SK-N-SH (cell line): ENCODE data around the gene CKM. TPM values are rescaled to one million over a fixed set of nuclear protein-coding genes. Genes with fewer than 3 reads are reported as not detected.
"Not testable (repeated sequence)": the region's sequence is repeated elsewhere in the genome, so short reads cannot be mapped to it uniquely, and the experiment has no call there.

Experiments used
- CTCF ChIA-PET: fragments of 300-600, 350-600 bp; formaldehyde crosslinking; extraction: SDS; loops from one replicate; lab custom pipeline; 2021; lab: Yijun Ruan, JAX
- POLR2A ChIA-PET: fragments of 350-600 bp; sonication (Branson Sonifier 250); formaldehyde crosslinking; extraction: SDS; loops from one replicate; lab custom pipeline; 2020; ENCODE audit warnings: antibody characterized with exemption, inconsistent platforms; lab: Yijun Ruan, JAX
- DNase-seq: peaks from one replicate; pipeline ENCODE4 v3.0.0; 2012
- H2AFZ ChIP-seq: fragments of 200-600 bp; sonication (generic); 2 replicates; pipeline ENCODE4 v1.8.1; 2016; ENCODE audit warnings: antibody characterized with exemption, mild to moderate bottlenecking, low read depth
- H3F3A ChIP-seq: fragments of 200-600 bp; sonication (generic); replicated peaks from 2 replicates; pipeline ENCODE3; 2016; ENCODE audit warnings: antibody characterized with exemption, mild to moderate bottlenecking; ENCODE audit not compliant: insufficient read depth
- H3K27ac ChIP-seq, 2 experiments: fragments of 200-500 bp in 1 of 2; fragments of 200-600 bp in 1 of 2; sonication (Bioruptor generic) in 1 of 2; sonication (generic), shearing (Covaris generic) in 1 of 2; 2 replicates each; pipeline versions ENCODE4 v1.5.1 to v1.6.1; 2014 to 2016; ENCODE audit warnings: low read depth in 2 of 2, inconsistent platforms in 1 of 2, low read length in 1 of 2, mild to moderate bottlenecking in 1 of 2, mixed read lengths in 1 of 2
- H3K27me3 ChIP-seq: fragments of 200-600 bp; sonication (generic), shearing (Covaris generic); 2 replicates; pipeline ENCODE4 v1.6.1; 2016; ENCODE audit warnings: mixed run types; ENCODE audit not compliant: insufficient read depth
- H3K36me3 ChIP-seq, 2 experiments: fragments of 200-500 bp in 1 of 2; fragments of 200-600 bp in 1 of 2; sonication (Bioruptor generic) in 1 of 2; sonication (generic) in 1 of 2; replicated peaks in 1 of 2; 2 replicates each; pipeline versions ENCODE3 to v1.5.1; 2014 to 2016; ENCODE audit warnings: low read length in 1 of 2, mild to moderate bottlenecking in 1 of 2; ENCODE audit not compliant: insufficient read depth in 2 of 2, control insufficient read depth in 1 of 2
- H3K4me1 ChIP-seq, 2 experiments: fragments of 200-500 bp in 1 of 2; fragments of 200-600 bp in 1 of 2; sonication (Bioruptor generic) in 1 of 2; sonication (generic), shearing (Covaris generic) in 1 of 2; 2 replicates each; pipeline versions ENCODE4 v1.5.1 to v1.6.1; 2014 to 2016; ENCODE audit warnings: low read depth in 1 of 2, low read length in 1 of 2, mixed run types in 1 of 2; ENCODE audit not compliant: insufficient read depth in 2 of 2, control insufficient read depth in 1 of 2
- H3K4me2 ChIP-seq: fragments of 200-600 bp; sonication (generic), shearing (Covaris generic); 2 replicates; pipeline ENCODE4 v1.6.1; 2017; ENCODE audit warnings: mixed run types
- H3K4me3 ChIP-seq, 2 experiments: fragments of 200-500 bp in 1 of 2; fragments of 200-600 bp in 1 of 2; sonication (Bioruptor generic) in 1 of 2; sonication (generic), shearing (Covaris generic) in 1 of 2; 2 replicates each; pipeline versions ENCODE4 v1.5.1 to v1.8.1; 2014 to 2016; ENCODE audit warnings: low read depth in 2 of 2, inconsistent platforms in 1 of 2, low read length in 1 of 2, mild to moderate bottlenecking in 1 of 2, mixed read lengths in 1 of 2, moderate library complexity in 1 of 2
- H3K79me2 ChIP-seq: fragments of 200-600 bp; sonication (generic); 2 replicates; pipeline ENCODE4 v1.8.1; 2017; ENCODE audit warnings: mild to moderate bottlenecking; ENCODE audit not compliant: insufficient read depth
- H3K9ac ChIP-seq: fragments of 200-600 bp; sonication (generic); 2 replicates; pipeline ENCODE4 v1.6.1; 2017; ENCODE audit warnings: mixed run types
- H3K9me2 ChIP-seq: fragments of 200-600 bp; sonication (generic); 2 replicates; pipeline ENCODE4 v1.6.1; 2017; ENCODE audit warnings: mixed run types
- H3K9me3 ChIP-seq: fragments of 200-600 bp; sonication (generic); 2 replicates; pipeline ENCODE4 v1.6.1; 2017; ENCODE audit warnings: mixed run types, mild to moderate bottlenecking, moderate library complexity
- H4K20me1 ChIP-seq: fragments of 200-600 bp; sonication (generic); 2 replicates; pipeline ENCODE4 v1.6.1; 2017; ENCODE audit warnings: mild to moderate bottlenecking, mixed run types; ENCODE audit not compliant: insufficient read depth
- CHD2 ChIP-seq: fragments of 150-350 bp; IDR thresholded peaks from 2 replicates; pipeline ENCODE4 v1.6.1; 2018; ENCODE audit warnings: low read length; ENCODE audit not compliant: partially characterized antibody
- ELF1 ChIP-seq: IDR thresholded peaks from 2 replicates; pipeline ENCODE4 v1.4.0; 2012
- EP300 ChIP-seq, 2 experiments: IDR thresholded peaks; 2 replicates each; pipeline versions ENCODE4 v1.4.0 to v1.6.1; 2012; ENCODE audit warnings: borderline replicate concordance in 1 of 2, low read depth in 1 of 2, low read length in 1 of 2
- EZH2phosphoT487 ChIP-seq: fragments of 200-600 bp; sonication (generic); IDR thresholded peaks from 2 replicates; pipeline ENCODE4 v1.6.1; 2017; ENCODE audit warnings: low read depth, mixed run types, mild to moderate bottlenecking, antibody characterized with exemption, moderate library complexity, borderline replicate concordance
- FOSL2 ChIP-seq: IDR thresholded peaks from 2 replicates; pipeline ENCODE4 v1.4.0; 2012; ENCODE audit warnings: low read depth, mild to moderate bottlenecking, moderate library complexity, borderline replicate concordance
- FOXJ3 ChIP-seq: sonication (generic); formaldehyde crosslinking; IDR thresholded peaks from 2 replicates; pipeline ENCODE4 v1.5.1; 2020; ENCODE audit warnings: mild to moderate bottlenecking, missing genetic modification reagents
- GABPA ChIP-seq: IDR thresholded peaks from 2 replicates; pipeline ENCODE4 v1.4.0; 2012; ENCODE audit warnings: low read depth, mild to moderate bottlenecking
- JUND ChIP-seq: IDR thresholded peaks from 2 replicates; pipeline ENCODE4 v1.4.0; 2012
- NRF1 ChIP-seq: IDR thresholded peaks from 2 replicates; pipeline ENCODE4 v1.6.1; 2012; ENCODE audit warnings: low read depth, mild to moderate bottlenecking, low read length
- RAD21 ChIP-seq: IDR thresholded peaks from 2 replicates; pipeline ENCODE4 v1.6.1; 2012; ENCODE audit warnings: mild to moderate bottlenecking, low read length
- RCOR1 ChIP-seq: fragments of 150-350 bp; IDR thresholded peaks from 2 replicates; pipeline ENCODE4 v1.6.1; 2017; ENCODE audit warnings: antibody characterized with exemption, low read length
- SIN3A ChIP-seq: IDR thresholded peaks from 2 replicates; pipeline ENCODE4 v1.6.1; 2012; ENCODE audit warnings: low read depth, mild to moderate bottlenecking, low read length, moderate library complexity, borderline replicate concordance
- TAF1 ChIP-seq: IDR thresholded peaks from 2 replicates; pipeline ENCODE4 v1.6.1; 2012; ENCODE audit warnings: low read depth, mild to moderate bottlenecking, low read length, moderate library complexity, borderline replicate concordance
- TCF12 ChIP-seq: IDR thresholded peaks from 2 replicates; pipeline ENCODE4 v1.4.0; 2012
- WGBS: methylation state at CpG from one replicate; pipeline ENCODE4 v1.1.6; 2017; ENCODE audit warnings: low lambda C conversion rate; 5-methylcytosine and 5-hydroxymethylcytosine counted together
- polyA plus RNA-seq, 3 experiments: library from polyadenylated mRNA; depleted of rRNA; stranded (reverse); fragments of >200 nt; gene quantifications; 2 replicates each; pipeline ENCODE4 v1.2.3, GENCODE V29; 2012
- TF ChIP-seq, protein P1 (sequence below): fragments of 150-350 bp; IDR thresholded peaks from 2 replicates; pipeline ENCODE4 v1.6.1; 2016; ENCODE audit warnings: mild to moderate bottlenecking, low read depth, low read length
- TF ChIP-seq, protein P2 (sequence below): fragments of 150-350 bp; IDR thresholded peaks from 2 replicates; pipeline ENCODE4 v1.6.1; 2017; ENCODE audit warnings: antibody characterized with exemption, low read length, low read depth, borderline replicate concordance
- TF ChIP-seq, protein P3 (sequence below): IDR thresholded peaks from 2 replicates; pipeline ENCODE4; 2012
- TF ChIP-seq, protein P4 (sequence below): IDR thresholded peaks from 2 replicates; pipeline ENCODE4 v1.4.0; 2012; ENCODE audit warnings: low read depth

The CKM gene
- polyA plus RNA-seq, 1 of the 3 experiments (the other 2 are of a cell fraction): 0.05 TPM

DNA sequence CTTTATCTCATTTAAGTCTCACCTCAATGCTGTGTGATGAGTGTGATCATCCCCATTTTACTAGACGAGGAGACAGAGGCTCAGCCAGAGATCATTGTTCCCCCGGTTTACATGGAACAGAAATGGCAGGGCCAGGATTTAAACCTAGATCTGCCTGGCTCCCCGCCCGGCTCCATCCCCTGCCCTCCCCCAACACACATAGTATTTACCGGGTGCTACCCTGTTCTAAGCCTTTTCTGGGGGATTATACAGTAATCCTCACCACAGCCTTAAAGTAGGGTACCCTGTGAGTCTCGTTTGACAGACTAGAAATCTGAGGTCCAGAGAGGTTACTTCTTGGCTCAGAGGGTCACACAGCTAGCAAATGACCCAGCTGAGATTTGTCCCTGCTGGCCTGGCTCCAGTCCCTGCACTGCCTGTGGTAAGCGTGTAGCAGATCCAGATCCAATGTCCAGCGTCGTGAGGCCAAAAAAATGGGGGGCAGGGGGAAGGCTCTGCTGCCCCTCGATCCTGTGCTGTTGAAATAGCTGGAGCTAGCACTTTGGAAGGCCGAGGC, 14.1 kb upstream of the CKM start:
- Histone ChIP-seq H2AFZ (no peak overlapping the region), H3K27ac (no peak overlapping the region), H3K27me3 (no peaks in the 10 kb centered on the region; the same call in 1 of the 2 replicates), H3K9me2 (no peaks in the 10 kb centered on the region)
- CTCF ChIA-PET: interaction anchor here (0.9 to 4.1 kb wide), 7 partner anchors 15 to 613 kb away, joined by 3 to 49 read pairs (median 13); partner anchors contain the start of gene MARK4
- no peak for TF ChIP-seq RCOR1
- TF ChIP-seq, protein P1, sequence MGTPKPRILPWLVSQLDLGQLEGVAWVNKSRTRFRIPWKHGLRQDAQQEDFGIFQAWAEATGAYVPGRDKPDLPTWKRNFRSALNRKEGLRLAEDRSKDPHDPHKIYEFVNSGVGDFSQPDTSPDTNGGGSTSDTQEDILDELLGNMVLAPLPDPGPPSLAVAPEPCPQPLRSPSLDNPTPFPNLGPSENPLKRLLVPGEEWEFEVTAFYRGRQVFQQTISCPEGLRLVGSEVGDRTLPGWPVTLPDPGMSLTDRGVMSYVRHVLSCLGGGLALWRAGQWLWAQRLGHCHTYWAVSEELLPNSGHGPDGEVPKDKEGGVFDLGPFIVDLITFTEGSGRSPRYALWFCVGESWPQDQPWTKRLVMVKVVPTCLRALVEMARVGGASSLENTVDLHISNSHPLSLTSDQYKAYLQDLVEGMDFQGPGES: no peak
- TF ChIP-seq FOXJ3 (CRISPR knock-in tag): no peak
- TF ChIP-seq, protein P2, sequence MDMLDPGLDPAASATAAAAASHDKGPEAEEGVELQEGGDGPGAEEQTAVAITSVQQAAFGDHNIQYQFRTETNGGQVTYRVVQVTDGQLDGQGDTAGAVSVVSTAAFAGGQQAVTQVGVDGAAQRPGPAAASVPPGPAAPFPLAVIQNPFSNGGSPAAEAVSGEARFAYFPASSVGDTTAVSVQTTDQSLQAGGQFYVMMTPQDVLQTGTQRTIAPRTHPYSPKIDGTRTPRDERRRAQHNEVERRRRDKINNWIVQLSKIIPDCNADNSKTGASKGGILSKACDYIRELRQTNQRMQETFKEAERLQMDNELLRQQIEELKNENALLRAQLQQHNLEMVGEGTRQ: no peak
- TF ChIP-seq TCF12: no peak
- no peak for TF ChIP-seq NRF1
- TF ChIP-seq, protein P3, sequence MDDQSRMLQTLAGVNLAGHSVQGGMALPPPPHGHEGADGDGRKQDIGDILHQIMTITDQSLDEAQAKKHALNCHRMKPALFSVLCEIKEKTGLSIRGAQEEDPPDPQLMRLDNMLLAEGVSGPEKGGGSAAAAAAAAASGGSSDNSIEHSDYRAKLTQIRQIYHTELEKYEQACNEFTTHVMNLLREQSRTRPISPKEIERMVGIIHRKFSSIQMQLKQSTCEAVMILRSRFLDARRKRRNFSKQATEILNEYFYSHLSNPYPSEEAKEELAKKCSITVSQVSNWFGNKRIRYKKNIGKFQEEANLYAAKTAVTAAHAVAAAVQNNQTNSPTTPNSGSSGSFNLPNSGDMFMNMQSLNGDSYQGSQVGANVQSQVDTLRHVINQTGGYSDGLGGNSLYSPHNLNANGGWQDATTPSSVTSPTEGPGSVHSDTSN: no peak
- TF ChIP-seq, protein P4, sequence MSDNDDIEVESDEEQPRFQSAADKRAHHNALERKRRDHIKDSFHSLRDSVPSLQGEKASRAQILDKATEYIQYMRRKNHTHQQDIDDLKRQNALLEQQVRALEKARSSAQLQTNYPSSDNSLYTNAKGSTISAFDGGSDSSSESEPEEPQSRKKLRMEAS: no peak
- no peak for TF ChIP-seq GABPA
- TF ChIP-seq FOSL2: no peak
- TF ChIP-seq RAD21: no peak
- no peak for TF ChIP-seq TAF1
- no peak for TF ChIP-seq JUND
- TF ChIP-seq EZH2phosphoT487: no peak
- TF ChIP-seq ELF1: no peak
- TF ChIP-seq EP300 (IDR thresholded peaks at IDR 0.05; ENCODE audit: borderline replicate concordance in 1 of 2, low read depth in 1 of 2, low read length in 1 of 2): no peak
- no peak for TF ChIP-seq CHD2
- no peak for TF ChIP-seq SIN3A
- TF ChIP-seq, all 33 proteins: peak for 0
- POLR2A ChIA-PET: no interaction called here
- Histone ChIP-seq H3K79me2 (no peaks in the 10 kb centered on the region), H3K4me3 (no peak overlapping the region), H3K4me1 (peaks cover 0 to 2% of the 10 kb centered on the region in 2 experiments; a peak in 1 of 4 replicates), H3K36me3 (no peaks in the 10 kb centered on the region), H3K9ac (no peak overlapping the region), H4K20me1 (no peaks in the 10 kb centered on the region), H3K9me3 (no peaks in the 10 kb centered on the region), H3F3A (peaks cover 11% of the 10 kb centered on the region), H3K4me2 (no peak overlapping the region)
- peak; percentile 12 for DNase-seq
- WGBS: 65% methylated on average over 11 of the region's 11 CpGs

DNA sequence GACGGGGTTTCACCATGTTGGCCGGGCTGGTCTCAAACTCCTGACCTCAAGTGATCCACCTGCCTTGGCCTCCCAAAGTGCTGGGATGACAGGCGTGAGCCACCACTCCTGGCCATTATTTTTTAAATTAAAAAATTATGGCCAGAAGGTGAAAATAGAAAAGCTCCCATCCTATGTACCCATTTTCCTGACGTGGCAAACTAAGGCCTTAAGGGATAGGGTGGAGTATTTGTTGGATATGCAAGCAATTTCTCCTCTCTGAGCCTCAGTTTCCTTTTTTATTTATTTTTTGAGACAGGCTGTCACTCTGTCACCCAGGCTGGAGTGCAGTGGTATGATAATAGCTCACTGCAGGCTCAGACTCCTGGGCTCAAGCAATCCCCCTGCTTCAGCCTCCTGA, 12.2 kb upstream of the CKM start:
- DNase-seq, H3K9me2 ChIP-seq, H3K36me3 ChIP-seq, H3K4me1 ChIP-seq, H2AFZ ChIP-seq, H4K20me1 ChIP-seq, H3K4me2 ChIP-seq, H3K4me3 ChIP-seq, H3K27ac ChIP-seq, H3K9ac ChIP-seq, H3K9me3 ChIP-seq, H3K27me3 ChIP-seq, H3K79me2 ChIP-seq, POLR2A ChIA-PET: not testable (repeated sequence)
- CTCF ChIA-PET: interaction anchor here (0.9 to 1.5 kb wide), 2 partner anchors 34 to 135 kb away, joined by 3 to 4 read pairs; no protein-coding TSS in a partner anchor
- WGBS: 78% methylated on average over 4 of the region's 4 CpGs
- peaks cover 11% of the 10 kb centered on the region for H3F3A ChIP-seq
